Adipose tissue (tissue), 3 donors: Measurements from ENCODE around the gene SLC25A42. TPM values are rescaled to one million over a fixed set of nuclear protein-coding genes. Genes with fewer than 3 reads are reported as not detected.

Experiments used
- H3K27ac ChIP-seq: one replicate; pipeline ENCODE4 v1.5.1; 2013; ENCODE audit warnings: low read depth, low read length
- WGBS, 3 donors: extraction: QIAGEN DNeasy Blood & Tissue Kit; methylation state at CpG; one replicate each; pipeline ENCODE4 v1.1.7; 2013; 5-methylcytosine and 5-hydroxymethylcytosine counted together
- polyA plus RNA-seq, 3 donors: library from polyadenylated mRNA; stranded (reverse); fragments of 200-250 nt; gene quantifications; one replicate each; pipeline ENCODE4 v1.2.3, GENCODE V29; 2013
- donor health status: healthy with polysubstance abuse.
- donor health status: Bipolar disorder and iron deficiency.
- donor health status: healthy.

SLC25A42 gene
- polyA plus RNA-seq, 3 donors, result 10.8 to 11.4 (median 11.0) TPM

DNA sequence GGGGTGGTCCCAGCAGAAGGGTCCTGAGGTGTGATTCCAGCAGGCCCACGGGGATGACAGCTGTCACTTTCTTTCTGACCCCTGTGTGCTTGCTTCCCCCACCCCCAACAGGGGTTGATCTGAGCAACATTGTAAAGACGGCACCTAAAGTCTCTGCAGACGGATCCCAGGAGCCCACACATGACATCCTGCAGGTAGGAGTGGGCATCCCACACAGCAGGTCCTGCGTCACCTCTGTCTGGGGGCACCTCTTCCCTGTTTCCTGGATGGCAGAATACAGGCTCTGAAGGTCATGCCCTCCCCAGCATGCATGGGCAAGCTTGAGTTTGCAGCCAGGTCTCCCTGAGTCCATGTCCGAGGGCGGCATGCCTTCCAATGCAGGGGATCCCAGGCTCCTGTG is 19.9 kb upstream of the SLC25A42 start:
- H3K27ac ChIP-seq, result no peak overlapping the region
- WGBS, 3 donors, result 94 to 98% (median 95%) methylated on average over 6 of the region's 6 CpGs

- no peak overlapping the region for H3K27ac ChIP-seq
- 78 to 98% (median 88%) methylated on average over 2 of the region's 2 CpGs for WGBS, 3 donors
Measured at GRCh38 chr19:19049406-19049805, 14.4 kb upstream of the SLC25A42 start.

- 91 to 97% (median 96%) methylated on average over 4 of the region's 4 CpGs for WGBS, 3 donors
Measured at GRCh38 chr19:19050104-19050503, 13.7 kb upstream of the SLC25A42 start.

DNA sequence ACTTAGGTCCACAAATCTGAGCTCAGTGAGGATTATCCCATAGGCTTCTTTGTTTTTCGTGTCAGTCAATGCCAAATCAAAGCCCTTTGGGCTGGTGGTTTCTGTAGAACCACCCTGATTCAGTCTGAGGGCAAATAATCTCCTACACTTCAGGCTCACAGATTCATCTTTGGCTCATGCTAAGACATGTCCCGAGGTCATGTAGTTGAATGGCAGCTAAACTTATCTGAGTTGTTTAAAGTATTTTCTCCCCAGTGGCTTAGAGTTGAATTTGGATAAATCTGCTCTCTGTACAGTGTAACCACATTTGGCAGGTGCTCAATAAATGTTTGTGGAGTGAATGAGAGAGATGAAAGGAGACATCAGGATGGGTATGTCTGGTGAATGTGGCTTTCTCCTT is 13.1 kb upstream of the SLC25A42 start:
- H3K27ac ChIP-seq, result no peak overlapping the region

More at GRCh38 chr19:19050104-19050503, 13.7 kb upstream of the SLC25A42 start:
- H3K27ac ChIP-seq, result no peak overlapping the region

DNA sequence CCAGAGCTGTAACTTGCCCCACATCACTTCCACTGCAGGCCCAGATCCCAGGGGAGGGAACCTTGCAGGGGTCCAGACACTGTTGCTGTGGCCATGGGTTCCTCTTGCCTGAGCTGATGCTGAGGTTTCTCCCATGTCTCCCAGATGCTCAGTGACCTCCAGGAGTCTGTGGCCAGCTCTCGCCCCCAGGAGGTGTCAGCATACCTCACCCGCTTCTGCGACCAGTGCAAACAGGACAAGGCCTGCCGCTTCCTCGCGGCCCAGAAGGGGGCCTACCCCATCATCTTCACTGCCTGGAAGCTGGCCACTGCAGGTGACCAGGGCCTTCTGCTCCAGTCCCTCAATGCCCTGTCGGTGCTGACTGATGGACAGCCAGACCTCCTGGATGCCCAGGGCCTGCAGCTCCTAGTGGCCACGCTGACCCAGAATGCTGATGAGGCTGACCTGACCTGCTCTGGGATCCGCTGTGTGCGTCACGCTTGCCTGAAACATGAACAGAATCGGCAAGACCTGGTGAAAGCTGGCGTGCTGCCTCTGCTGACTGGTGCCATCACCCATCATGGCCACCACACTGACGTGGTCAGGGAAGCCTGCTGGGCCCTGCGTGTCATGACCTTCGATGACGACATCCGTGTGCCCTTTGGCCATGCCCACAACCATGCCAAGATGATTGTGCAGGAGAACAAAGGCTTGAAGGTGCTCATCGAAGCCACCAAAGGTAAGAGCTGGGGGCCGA is 12.1 kb upstream of the SLC25A42 start:
- WGBS, 3 donors, result 92 to 93% (median 92%) methylated on average over 20 of the region's 20 CpGs
- no peak overlapping the region for H3K27ac ChIP-seq

More for the DNA sequence above, 13.1 kb upstream of the SLC25A42 start:
- WGBS, 3 donors, result 89 to 94% (median 91%) methylated on average over 2 of the region's 2 CpGs

DNA sequence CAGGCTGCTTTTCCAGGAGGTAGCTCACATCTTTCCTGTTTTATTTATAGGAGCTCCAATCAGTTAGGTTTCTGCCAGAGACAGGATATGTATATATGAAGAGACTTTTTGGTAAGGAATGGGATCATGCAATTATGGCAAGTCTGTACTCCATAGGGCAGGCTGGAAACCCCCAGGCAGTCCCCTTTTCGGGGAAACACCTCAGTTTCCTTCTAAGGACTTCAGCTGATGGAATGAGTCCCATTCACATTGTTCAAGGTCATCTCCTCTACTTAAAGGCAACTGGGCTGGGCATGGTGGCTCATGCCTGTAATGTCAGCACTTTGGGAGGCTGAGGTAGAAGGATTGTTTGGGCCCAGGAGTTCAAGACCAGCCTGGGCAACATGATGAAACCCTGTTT is 10.9 kb upstream of the SLC25A42 start:
- 43 to 94% (median 87%) methylated on average over 1 of the region's 1 CpG for WGBS, 3 donors
- no peak overlapping the region for H3K27ac ChIP-seq

DNA sequence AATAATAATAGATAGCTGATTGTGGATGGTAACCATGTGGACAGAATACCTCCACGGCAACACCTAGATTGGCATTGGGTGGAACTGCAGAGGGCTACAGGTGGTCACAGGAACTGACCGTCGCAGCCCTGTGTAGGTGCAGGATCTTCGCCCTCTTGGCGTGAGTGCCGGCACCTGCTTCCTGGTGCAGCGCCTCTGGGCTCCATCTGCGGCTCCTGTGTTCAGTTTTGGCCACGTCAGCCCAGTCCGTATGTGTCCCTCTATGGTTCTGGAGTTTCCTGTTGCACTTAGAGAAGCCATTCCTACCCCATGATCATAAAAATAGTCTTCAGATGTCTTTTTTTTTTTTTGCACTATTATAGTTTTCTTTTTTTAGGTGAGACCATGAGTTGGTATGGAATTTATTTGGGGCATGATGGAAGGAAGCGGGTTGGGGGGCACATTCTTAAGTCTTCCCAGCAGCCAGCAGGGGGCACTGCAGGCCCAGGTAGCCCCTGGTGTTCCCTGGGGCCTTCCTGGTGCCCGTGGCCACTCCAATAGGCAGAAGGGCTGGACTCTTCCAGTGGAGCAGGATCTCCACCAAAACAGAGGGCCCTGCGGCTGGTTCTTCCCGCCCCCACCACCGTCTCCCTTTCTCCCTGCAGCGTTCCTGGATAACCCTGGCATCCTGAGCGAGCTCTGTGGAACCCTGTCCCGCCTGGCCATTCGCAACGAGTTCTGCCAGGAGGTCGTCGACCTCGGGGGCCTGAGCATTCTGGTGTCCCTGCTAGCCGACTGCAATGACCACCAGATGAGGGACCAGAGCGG is 10.1 kb upstream of the SLC25A42 start:
- no peak overlapping the region for H3K27ac ChIP-seq
- 87 to 92% (median 90%) methylated on average over 21 to 25 of the region's 25 CpGs for WGBS, 3 donors

GRCh38 chr19:19054315-19054938 is 9.4 kb upstream of the SLC25A42 start:
- no peak overlapping the region for H3K27ac ChIP-seq

DNA sequence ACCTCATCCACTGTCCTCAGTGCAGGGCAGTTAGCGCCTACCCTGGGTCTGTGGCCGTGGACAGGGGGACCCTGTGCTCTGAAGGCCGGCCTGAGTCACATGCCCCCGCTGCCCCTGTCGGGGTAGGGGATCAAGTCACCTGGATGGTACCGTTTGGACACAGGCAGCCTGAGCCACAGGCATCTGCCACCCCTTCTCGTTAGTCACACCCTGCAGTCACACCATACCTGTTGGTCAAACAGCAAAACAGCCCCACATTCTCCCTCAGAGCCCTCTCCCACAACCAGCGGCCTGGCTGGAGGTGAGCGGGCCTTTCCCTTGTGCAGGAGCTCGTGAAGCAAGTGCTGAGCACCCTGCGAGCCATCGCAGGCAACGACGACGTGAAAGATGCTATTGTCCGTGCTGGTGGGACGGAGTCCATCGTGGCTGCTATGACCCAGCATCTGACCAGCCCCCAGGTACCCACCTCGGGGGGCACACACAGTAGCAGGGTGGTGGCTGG is 8.8 kb upstream of the SLC25A42 start:
- no peak overlapping the region for H3K27ac ChIP-seq
- 92 to 97% (median 95%) methylated on average over 19 of the region's 19 CpGs for WGBS, 3 donors

More at GRCh38 chr19:19054315-19054938, 9.4 kb upstream of the SLC25A42 start:
- 91 to 97% (median 93%) methylated on average over 15 of the region's 15 CpGs for WGBS, 3 donors

DNA sequence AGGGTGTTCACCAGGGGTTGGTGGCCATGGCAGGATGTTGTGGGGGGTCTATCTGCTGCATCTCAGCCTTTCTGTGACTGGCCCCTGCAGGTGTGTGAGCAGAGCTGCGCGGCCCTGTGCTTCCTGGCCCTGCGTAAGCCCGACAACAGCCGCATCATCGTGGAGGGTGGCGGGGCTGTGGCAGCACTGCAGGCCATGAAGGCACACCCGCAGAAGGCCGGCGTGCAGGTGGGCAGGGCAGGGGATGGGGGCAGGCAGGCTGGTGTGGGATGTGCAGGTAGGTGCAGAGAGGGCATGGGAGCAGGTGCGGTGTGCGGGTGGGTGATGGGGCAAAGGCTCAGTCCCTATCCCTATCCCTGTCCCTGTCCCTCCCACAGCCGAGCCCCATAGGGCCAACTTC is 8.1 kb upstream of the SLC25A42 start:
- no peak overlapping the region for H3K27ac ChIP-seq
- WGBS, 3 donors, result 95 to 97% (median 97%) methylated on average over 13 of the region's 13 CpGs

DNA sequence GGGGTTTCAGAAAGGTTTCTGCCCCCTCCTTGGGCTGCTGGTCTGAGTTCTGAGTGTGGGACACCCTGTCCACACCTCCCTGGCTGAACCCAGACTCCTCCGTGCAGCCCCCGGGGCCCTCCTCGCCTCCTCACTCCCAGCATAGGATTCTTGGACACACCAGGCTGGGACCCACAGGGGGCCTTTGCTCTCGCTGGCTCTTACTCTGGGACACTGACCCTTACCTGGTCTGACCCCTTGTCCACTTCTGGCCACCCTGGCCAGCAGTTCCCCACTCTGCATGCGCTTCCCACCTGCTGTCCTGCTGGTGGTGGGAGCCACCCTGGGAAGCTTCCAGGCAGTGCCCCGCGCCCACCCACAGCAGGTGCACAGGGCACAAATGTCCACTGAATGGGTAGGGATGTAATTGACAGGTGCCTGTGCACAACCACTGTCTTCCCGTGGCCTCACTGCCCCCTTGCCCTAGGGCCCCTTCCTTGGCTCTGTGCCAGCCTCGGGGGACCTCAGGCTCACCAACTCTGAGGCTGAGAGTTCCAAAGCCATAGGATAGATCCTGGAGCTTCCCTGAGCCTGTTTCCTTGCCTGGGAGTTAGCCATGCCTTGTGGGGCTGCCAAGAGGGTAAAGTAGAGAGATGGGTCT is 7.0 kb upstream of the SLC25A42 start:
- 80 to 84% (median 80%) methylated on average over 9 of the region's 9 CpGs for WGBS, 3 donors
- no peak overlapping the region for H3K27ac ChIP-seq

DNA sequence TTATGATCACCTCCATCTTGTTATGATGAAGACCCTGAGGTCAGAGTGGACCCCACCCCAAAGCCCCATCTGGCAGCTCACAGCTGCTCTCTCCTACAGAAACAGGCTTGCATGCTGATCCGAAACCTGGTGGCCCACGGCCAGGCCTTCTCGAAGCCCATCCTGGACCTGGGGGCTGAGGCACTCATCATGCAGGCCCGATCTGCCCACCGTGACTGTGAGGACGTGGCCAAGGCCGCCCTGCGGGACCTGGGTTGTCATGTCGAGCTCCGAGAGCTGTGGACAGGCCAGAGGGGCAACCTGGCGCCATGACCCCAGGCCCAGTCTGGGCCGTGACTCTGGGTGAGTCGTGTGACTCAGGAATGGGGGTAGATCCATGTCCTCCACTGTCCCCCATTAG is 6.5 kb upstream of the SLC25A42 start:
- 89 to 93% (median 92%) methylated on average over 13 of the region's 13 CpGs for WGBS, 3 donors
- H3K27ac ChIP-seq, result no peak overlapping the region

GRCh38 chr19:19057720-19058119 is 6.1 kb upstream of the SLC25A42 start:
- WGBS, 3 donors, result 77 to 90% (median 88%) methylated on average over 6 to 7 of the region's 7 CpGs
- no peak overlapping the region for H3K27ac ChIP-seq

DNA sequence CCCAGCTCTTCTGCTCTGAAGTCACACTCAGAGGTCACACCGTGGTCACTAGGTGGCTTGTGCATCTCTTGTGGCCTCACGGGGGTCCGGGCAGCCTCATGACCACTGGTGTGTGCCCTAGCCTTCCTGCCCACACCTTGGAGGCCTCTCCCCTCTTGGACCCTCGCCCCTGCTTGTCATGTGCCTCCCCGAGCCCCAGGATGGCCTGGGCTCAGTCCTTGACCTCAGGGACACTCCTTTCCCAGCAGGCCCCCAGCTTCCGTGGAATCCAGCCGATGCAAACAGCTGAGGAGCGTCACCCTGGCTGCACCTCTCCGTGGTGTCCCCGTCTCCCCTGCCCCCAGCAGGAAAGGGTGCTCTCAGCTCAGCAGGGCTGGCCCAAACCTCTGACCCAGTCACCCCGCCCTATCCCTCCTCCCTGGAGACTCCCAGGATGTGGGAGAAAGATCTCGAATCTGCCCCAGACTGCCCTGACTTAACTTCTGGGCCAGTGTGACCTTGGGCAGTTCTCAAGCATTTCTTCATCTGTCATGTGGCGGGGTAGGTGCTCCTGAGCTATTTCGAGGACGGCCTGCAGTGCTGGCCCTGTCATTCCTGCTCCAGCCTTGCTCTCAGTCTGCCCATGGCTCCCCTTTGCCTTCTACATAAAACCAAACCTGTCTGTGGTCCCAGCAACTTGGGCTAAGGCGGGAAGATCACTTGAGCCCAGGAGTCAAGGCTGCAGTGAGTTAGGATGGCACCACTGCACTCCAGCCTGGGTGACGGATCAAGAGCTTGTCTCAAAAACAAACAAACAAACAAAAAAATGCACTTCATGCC is 4.6 kb upstream of the SLC25A42 start:
- WGBS, 3 donors, result 77 to 81% (median 79%) methylated on average over 17 of the region's 17 CpGs

DNA sequence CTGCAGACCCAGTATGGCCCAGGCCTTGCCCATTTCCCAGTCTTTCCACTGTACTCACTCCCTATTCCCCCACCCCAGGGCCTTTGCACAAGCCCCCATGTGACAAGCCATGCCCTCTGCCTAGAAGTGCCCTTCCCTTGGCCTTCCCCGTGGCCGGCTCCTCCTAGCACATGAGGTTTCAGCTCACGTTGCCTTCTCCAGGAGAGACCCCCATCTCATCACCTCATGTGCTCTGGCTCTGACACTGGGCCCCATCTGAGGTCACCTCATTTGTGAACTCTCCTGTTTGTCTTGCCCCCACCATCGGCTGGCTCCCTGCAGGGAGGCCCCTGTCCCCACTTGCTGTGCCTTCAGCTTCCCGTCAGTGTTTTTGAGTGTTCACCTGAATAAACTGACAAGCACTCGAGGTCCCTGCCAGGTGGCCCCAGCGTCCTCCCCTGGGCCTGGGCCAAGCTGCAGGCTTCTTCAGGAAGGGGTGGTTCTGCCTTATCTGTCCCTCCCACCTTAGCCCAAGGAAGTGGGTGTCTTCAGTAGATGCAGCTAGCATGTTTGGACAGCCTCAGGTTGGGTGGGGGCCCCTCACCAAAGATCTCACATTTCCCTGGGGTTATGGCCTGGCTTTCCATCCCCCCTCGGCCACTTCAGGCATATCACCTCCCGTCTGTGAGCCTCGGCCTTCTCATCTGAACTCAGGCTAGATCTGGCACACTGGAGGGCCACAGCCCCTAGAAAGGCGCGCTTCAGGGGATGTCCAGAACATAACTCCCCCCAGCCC is 3.8 kb upstream of the SLC25A42 start:
- H3K27ac ChIP-seq, result no peak overlapping the region
- 80 to 87% (median 85%) methylated on average over 12 of the region's 12 CpGs for WGBS, 3 donors

More for the DNA sequence above, 4.6 kb upstream of the SLC25A42 start:
- H3K27ac ChIP-seq, result no peak overlapping the region

GRCh38 chr19:19061506-19061905 is 2.3 kb upstream of the SLC25A42 start:
- H3K27ac ChIP-seq, result no peak overlapping the region
- 68 to 82% (median 81%) methylated on average over 8 of the region's 8 CpGs for WGBS, 3 donors
